ENCODE measurements around the gene MSL3B.
"Not testable (repeated sequence)": the region's sequence is repeated elsewhere in the genome, so short reads cannot be mapped to it uniquely, and the experiment has no call there.

Gene MSL3B

DNA sequence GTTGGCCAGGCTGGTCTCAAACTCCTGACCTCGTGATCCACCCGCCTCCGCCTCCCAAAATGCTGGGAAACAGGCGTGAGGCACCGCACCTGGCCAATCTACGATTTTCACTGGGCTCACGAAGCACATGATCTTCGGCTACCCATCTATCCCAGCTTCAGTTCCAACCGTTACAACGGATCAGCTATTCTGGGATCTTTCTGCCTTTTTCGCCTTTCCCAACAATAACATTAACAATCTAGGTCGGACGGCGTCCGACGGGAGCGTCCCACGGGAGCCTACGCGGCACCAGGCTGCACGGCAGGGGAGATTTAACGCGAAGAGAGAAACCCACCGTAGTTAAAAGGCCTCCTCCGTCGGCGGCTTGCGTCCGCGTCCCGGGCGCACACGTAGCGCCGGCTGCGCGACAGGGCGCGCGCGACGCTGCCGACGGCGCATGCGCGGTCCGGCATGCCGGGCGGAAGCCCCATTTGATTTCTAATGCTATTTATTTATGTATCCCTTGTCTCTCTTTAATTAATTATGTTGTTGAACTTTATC, at the start of gene MSL3B:
Gene MSL3B (minus strand): TSS at position 394 of the 540 bp plus-strand sequence.
- DNase-seq = peak; percentile 69

DNA sequence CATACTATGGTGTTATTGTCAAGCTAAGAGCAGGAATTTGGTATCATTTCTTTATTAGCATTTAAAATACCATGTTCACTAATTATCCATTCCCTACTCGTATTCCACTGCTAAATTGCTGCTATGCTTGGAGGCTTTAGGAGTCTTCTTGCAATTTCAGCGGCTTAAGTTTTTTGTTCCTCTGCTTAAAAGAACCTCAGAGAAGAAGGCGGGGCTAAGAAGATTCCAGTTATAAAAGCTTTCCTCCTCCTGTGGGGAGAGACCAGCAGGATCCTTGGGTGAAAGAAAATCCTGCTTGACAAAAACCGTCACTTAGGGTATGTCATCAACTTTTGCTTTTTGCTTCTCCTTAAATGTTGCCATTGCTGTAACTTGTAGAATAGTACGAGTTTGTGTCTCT, 48.9 kb upstream of the MSL3B start, which contains the start of gene TRPM8:
Gene TRPM8 (plus strand): TSS at position 258 of the 400 bp plus-strand sequence. CDS start 9,165 bp downstream, outside the sequence.
- no peak for DNase-seq

GRCh38 chr2:233915128-233915527, 46.9 kb upstream of the MSL3B start:
- DNase-seq = no peak

DNA sequence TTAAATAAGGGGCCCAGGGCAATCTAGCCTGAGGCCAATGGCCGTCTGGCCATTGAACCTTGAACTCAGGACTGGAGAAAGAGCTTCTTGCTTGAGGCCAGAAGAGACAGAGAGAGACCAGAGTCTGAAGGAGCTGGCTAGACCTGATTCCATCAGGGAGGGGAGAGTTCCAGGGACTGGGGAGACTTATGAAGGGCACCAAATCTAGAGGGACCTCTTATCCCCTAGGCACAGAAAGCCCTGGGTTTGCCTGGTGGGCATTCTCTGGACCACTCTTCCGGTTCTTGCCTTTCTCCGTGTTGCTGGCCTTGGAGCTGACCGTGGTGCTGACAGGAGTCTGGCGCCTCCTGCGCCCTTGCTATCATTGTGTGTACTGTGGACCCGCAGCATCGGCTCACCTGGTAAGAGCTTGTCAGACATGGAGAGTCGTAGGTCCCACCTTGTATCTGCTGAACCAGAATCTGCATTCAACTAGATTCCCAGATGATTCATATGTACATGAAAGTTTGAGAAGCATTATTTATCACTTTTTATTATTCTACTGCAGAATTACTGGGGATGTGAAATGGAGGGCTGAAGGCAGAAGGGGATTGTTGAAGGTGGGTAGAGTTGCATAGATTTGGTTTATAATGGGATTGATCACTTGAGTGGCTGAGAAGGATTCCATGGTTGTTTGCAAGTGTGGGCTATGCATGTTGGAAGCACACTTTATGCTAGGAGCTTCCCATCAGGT, 44.7 kb upstream of the MSL3B start:
- DNase-seq = no peak

- no peak for DNase-seq
These were observed 39.4 kb upstream of the MSL3B start for GRCh38 chr2:233907627-233908026.

DNA sequence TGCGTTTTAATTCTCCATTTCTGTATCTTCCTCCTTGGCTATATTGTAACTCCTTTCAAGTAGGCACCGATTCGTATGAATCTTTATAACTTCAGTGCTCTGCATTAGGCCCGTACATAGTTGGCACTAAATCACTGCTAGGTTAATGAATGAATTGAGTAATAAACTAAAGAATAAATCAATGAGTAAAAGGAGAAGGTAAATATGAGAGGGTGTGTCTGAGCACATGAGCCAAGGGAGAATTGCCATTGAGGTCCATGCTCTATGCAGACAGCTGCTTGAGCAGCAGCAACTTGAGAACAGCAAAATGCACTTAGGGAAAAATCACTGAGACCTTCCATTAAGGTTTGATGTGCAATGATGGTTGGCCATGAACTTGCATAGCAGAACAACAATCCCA, 37.8 kb upstream of the MSL3B start:
- no peak for DNase-seq

DNA sequence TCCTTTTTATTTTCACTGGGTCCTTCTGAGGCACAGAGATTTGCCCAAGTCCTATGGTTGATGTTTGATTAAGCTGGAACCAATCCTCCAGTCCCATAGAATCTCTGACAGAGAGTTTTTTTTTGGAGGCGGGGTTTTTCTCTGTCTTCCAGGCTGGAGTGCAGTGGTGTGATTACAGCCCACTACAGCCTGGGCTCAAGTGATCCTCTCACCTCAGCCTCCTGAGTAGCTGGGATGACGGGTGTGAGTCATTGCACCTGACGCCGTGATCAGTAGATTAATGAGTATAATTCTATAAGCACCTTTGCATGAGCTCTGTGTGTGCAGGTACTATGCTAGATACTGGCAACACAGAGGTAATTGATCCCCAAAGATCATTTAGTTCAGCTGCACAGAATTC, 33.7 kb upstream of the MSL3B start:
- no peak for DNase-seq

- no peak for DNase-seq
These were observed 33.2 kb upstream of the MSL3B start for GRCh38 chr2:233901367-233901766.

- not testable (repeated sequence) for DNase-seq
These were observed 28.1 kb upstream of the MSL3B start for GRCh38 chr2:233896253-233896652.

DNA sequence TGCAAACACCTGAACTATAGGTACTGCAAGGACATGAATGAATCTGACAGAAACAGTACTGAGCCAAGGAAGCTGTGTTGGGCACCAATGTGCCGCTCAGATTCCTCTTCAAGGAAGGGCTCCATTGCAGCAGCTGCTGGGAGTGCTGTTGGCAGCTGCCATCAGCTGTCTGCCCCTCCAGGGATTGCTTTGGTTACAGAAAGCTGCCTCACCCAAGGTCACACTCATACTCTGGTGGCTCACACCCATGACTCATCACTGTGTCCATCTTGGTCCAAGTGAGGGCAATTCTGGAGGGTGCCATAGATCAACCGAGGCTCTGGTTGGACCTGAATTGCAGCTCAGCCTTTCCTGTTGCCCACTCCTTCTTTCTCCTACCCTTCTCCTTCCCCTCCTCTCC, 24.6 kb upstream of the MSL3B start:
- no peak for DNase-seq

DNA sequence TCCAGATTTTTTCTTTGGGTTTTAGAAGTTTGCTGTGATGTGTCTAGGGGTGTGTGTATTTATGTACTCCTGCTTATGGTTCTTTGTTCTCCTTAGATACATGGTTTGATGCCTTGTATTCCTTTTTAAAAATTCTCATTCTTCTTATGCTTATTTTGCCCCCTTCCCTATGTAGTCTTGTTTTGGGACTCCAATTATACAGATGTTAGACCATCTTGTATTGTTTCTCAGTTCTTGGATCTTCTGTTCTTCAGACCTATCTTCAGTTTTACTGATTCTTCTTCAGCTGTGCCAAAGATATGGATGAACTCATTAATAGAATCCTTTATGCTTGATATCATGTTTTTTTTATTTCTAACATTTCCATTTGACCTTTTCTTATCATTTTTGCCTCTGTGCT, 14.2 kb upstream of the MSL3B start:
- no peak for DNase-seq

DNA sequence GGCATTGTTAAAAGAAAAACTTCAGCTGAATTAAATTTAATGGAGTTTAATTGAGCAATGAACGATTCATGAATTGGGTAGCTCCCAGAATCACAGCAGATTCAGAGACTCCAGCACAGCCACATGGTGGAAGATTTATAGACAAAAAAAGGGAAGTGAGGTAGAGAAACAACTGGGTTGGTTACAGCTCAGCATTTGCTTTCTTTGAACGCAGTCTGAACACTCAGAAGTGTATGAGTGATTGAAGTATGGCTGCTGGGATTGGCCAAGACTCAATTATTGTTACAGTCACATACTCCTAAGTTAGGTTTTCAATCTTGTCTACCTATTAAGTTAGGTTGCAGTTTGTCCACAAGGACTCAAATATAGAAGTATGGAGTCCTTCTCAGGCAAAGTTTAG, 3.9 kb upstream of the MSL3B start:
- DNase-seq = not testable (repeated sequence)

DNA sequence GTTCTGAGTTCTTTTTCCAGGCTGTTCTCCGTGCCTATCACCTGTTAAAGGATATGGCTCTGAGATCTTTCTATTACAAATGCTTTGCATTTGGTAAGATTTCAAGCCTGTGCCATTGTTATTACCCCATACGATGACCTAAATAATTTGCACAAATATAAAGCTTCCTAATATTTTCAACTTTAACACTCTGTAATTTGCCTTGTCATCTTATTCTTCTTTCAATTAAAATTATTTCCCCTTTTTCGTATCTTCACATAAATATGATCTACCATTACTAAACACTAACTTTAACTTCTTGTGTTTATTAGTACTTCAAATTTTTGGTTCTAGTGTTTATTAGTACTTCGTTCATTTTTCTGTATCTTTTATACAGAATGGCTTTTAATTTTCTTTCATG, 3.2 kb upstream of the MSL3B start:
- no peak for DNase-seq

GRCh38 chr2:233866479-233866878, 1.7 kb downstream of the MSL3B start:
- DNase-seq = no peak

DNA sequence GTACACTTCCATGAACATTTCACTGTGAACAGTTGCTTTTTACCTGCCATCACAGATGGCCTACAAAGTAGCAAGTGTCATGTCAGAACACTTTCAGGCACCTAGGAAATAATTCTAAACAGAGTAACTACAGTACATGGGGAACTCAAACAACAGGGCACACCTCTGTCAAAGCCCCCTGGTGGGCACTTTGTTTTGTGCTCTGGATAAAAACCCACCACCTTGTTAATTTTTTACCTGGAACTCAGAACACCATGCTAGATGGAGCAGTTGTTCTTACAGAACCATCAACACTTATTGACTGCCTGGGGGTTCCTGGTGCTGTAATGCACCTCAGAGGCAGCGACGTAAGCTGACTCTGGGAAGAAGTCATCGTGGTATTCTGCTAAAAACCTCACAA, 2.3 kb downstream of the MSL3B start:
- DNase-seq = no peak

- no peak for DNase-seq
These were observed 5.9 kb downstream of the MSL3B start for GRCh38 chr2:233862261-233862768.

DNA sequence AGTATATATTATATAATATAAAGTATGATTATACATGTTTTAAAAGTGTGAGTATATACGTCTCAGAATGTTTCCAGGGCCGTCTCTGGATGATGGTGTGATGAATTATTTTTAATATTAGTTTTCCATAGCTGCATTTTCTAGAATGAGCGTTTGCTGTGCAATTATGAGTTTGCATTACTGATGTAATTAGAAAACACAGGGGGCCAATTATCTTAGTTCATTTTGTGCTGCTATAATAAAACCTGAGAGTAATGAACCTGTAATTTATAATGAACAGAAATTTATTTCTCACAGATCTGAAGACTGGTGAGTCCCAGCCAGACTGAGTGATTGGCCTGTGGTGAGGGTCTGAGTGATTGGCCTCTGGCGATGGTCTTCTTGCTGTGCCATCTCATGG, 9.9 kb downstream of the MSL3B start:
- no peak for DNase-seq

DNA sequence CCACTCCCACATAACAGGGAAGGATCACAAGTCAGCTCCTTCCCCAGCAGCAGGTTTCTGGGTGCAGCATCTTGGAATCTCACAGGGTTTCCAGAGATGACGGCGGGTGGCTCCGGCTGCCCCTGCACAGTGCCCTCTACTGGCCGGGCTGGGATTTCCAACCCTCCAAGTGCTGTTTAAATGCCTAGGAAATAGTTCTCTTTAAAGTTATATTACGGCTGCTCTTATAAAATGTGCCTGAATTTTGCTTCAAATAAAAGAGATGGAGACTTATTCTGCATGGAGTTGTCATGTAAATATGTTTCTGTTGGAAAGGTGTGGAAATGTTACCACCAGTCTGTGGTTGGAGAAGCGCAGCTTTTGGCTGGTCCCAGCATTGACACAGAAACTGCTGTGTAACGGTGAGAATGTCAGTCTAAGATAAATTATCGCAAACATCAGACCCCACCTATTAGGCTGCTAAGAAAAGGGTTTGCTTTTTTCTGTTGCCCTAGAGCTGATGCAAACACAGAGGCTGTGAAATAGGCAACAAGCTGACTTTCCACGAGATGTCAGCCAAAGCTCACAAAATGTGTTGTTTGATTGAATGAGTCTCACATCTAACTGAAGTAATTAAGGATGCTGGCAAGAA, 10.6 kb downstream of the MSL3B start:
- DNase-seq = peak; percentile 54

DNA sequence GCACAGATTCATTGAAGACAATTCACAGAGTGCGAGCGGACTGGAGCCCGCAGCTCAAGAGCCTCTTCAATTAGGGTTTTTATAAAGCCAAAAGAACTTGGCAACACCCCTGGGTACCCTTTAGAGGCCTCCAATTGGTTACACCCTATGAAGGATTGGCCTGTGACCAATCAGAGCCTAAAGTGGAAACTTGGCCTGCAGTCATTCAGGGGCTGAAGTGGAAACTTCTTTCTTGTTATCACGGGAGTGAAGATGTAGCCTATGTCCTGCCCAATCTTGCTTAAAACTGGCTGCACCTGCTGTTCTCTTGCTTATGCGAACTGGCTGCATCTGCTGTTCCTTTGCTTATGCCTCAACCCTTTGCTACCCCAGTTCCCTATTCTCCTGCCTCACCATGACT, 12.0 kb downstream of the MSL3B start:
- DNase-seq = no peak

DNA sequence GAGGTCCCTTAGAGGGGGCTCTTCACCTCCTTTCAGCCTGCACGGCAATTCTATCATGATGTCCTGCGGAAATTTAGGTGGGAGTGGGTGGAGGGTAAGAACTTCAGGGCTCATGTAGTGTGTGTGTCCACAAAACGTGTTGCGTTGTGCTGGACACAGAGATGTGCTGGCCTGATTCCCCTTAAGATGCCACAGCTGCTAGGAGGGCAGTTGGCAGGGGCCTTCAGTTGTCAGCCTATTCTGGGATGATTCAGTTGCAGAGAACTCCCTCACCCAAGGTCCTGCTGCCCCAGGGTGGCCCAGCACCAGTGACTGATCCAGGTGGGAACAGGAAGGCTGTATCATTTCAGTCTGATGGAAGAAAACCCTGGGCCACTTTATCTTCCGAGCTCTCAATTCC, 12.8 kb downstream of the MSL3B start:
- DNase-seq = no peak

- DNase-seq = peak; percentile 92
These were observed 13.8 kb downstream of the MSL3B start, which contains the start of gene HJURP for GRCh38 chr2:233854241-233854981. Gene HJURP (minus strand): TSS chr2:233854535. CDS start chr2:233854500, 35 bp downstream.

DNA sequence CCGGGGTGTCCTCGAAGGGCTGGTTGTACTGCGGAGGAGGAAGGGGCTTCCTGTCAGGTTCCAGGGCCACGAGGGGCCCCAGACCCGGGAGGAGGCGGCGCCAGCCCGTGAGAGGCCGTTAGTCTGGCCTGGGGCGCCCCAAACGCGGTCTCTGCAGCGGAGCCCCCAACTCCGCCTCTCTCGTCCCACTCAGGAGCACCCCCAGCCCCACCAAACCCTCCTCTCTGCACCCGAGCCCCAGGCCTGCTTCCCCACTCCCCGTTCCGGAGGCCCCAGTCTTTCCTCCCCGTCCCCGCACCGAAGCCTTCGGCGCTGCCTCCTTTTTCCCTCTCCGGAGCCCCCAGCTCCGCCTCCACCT, 14.3 kb downstream of the MSL3B start:
- DNase-seq = no peak

DNA sequence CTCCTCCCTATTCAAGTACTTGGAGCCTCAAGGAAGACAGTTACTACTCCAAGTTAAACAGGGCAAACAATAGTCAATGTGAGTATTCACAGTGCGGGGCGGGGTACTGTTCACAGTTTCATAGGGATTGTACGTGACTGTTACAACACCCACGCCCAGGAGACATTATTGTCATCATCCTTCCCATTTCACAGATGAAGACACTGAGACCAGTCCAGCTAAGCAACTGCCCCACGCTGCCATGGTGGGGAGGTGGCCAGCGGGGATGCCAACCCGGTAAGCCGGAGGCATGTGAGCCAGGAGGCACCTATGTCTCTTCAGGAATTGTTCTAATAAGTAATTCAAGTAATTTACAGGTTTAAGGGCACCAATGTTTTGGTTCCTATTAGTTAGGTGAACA, 14.8 kb downstream of the MSL3B start:
- no peak for DNase-seq
